Sigmoid colon (tissue), 4 donors: ENCODE measurements around the gene FUT1.

ENCODE experiments used
- EP300 ChIP-seq, 4 donors: sonication (generic); formaldehyde crosslinking; IDR thresholded peaks; one replicate each; pipeline ENCODE4 v1.6.1; 2017; ENCODE audit warnings: antibody characterized with exemption in 4 of 4
- POLR2A ChIP-seq, 2 donors: fragments of 450-650 bp; IDR thresholded peaks; one replicate each; pipeline ENCODE4 v1.6.1; 2016; ENCODE audit warnings: antibody characterized with exemption in 2 of 2, mild to moderate bottlenecking in 2 of 2, moderate library complexity in 2 of 2
- POLR2AphosphoS5 ChIP-seq, 4 donors: sonication (generic); formaldehyde crosslinking; IDR thresholded peaks; one replicate each; pipeline ENCODE4 v1.6.1; 2017; ENCODE audit warnings: antibody characterized with exemption in 4 of 4
- TF ChIP-seq, protein P1 (sequence below), 4 experiments: fragments of 450-650 bp in 3 of 4; fragments of 200-600 bp in 1 of 4; IDR thresholded peaks; one replicate each; pipeline ENCODE4 v1.5.1; 2016 to 2019; ENCODE audit warnings: antibody characterized with exemption in 4 of 4, mild to moderate bottlenecking in 3 of 4, moderate library complexity in 2 of 4

DNA sequence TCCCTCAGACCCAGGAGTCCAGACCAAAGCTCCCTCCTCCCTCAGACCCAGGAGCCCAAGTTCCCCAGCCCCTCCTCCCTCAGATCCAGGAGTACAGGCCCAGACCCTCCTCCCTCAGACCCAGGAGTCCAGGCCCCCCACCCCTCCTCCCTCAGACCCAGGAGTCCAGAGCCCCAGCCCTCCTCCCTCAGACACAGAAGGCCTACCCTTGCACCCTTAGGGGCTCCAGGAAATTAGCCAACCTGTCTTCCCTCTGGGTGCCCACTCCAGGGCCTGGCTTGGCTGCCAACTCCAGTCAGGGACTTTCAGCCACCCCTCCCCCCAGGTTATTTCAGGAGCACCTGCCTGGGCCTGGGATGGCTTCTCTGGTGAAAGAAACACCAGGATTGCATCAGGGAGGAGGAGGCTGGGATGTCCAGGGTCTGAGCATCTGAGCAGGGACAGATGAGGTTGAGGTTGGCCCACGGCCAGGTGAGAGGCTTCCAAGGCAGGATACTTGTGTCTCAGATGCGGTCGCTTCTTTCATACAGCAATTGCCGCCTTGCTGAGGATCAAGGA is 2.7 kb upstream of the FUT1 start, which contains the start of gene FGF21:
- no peak for TF ChIP-seq POLR2AphosphoS5 (IDR thresholded peaks at IDR 0.05)
- TF ChIP-seq, protein P1, sequence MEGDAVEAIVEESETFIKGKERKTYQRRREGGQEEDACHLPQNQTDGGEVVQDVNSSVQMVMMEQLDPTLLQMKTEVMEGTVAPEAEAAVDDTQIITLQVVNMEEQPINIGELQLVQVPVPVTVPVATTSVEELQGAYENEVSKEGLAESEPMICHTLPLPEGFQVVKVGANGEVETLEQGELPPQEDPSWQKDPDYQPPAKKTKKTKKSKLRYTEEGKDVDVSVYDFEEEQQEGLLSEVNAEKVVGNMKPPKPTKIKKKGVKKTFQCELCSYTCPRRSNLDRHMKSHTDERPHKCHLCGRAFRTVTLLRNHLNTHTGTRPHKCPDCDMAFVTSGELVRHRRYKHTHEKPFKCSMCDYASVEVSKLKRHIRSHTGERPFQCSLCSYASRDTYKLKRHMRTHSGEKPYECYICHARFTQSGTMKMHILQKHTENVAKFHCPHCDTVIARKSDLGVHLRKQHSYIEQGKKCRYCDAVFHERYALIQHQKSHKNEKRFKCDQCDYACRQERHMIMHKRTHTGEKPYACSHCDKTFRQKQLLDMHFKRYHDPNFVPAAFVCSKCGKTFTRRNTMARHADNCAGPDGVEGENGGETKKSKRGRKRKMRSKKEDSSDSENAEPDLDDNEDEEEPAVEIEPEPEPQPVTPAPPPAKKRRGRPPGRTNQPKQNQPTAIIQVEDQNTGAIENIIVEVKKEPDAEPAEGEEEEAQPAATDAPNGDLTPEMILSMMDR (IDR thresholded peaks at IDR 0.05), result no peak
- TF ChIP-seq POLR2A (IDR thresholded peaks at IDR 0.05), result no peak
- no peak for TF ChIP-seq EP300 (IDR thresholded peaks at IDR 0.05)
